Calu3 (cell line): ENCODE results near the gene HCRTR1. TPM values are rescaled to one million over a fixed set of nuclear protein-coding genes. Genes with fewer than 3 reads are reported as not detected.
A peak's percentile ranks its signal among the peaks of the same experiment; 100 is the strongest.

Experiments
- BruUV-seq: library from RNA; stranded (reverse); fragments of 400-500 nt; replicated peaks from 2 replicates; lab custom pipeline; 2021; lab: Mats Ljungman, UMichigan
- CTCF ChIA-PET: fragments of 300-600 bp; sonication (Branson Sonifier 250); formaldehyde crosslinking; loops from one replicate; lab custom pipeline; 2022; ENCODE audit warnings: antibody characterized with exemption; lab: Charles Lee
- DNase-seq: peaks from one replicate; pipeline ENCODE4 v3.0.0; 2022
- H3K27ac Mint-ChIP-seq: one replicate; pipeline ENCODE4 v1.8.0; 2022; ENCODE audit warnings: mixed read lengths; ENCODE audit not compliant: unreplicated experiment
- H3K27me3 Mint-ChIP-seq: one replicate; pipeline ENCODE4 v1.8.0; 2022; ENCODE audit warnings: mixed read lengths; ENCODE audit not compliant: unreplicated experiment
- H3K36me3 Mint-ChIP-seq: one replicate; pipeline ENCODE4 v1.8.0; 2022; ENCODE audit warnings: mild to moderate bottlenecking, moderate library complexity, mixed read lengths; ENCODE audit not compliant: insufficient read depth, unreplicated experiment
- H3K4me1 Mint-ChIP-seq: one replicate; pipeline ENCODE4 v1.8.0; 2022; ENCODE audit warnings: mild to moderate bottlenecking, low read depth, mixed read lengths; ENCODE audit not compliant: unreplicated experiment
- H3K4me3 Mint-ChIP-seq: one replicate; pipeline ENCODE4 v1.8.0; 2022; ENCODE audit warnings: mild to moderate bottlenecking, low read depth, moderate library complexity, mixed read lengths; ENCODE audit not compliant: unreplicated experiment
- H3K9me3 Mint-ChIP-seq: one replicate; pipeline ENCODE4 v1.8.0; 2022; ENCODE audit warnings: low read depth, mixed read lengths; ENCODE audit not compliant: unreplicated experiment
- intact Hi-C: fragments of 100-400 bp; cut with micrococcal nuclease; formaldehyde crosslinking; loops from one replicate; pipeline ENCODE4 v1.10.0; 2022; ENCODE audit not compliant: unreplicated experiment
- total RNA-seq: library from RNA; stranded (reverse); gene quantifications from 2 replicates; pipeline ENCODE4 v1.2.3, GENCODE V29; 2022
- TF ChIP-seq, protein P1 (sequence below): fragments of 200-600 bp; IDR thresholded peaks from one replicate; pipeline ENCODE4 v1.8.0; 2022; ENCODE audit warnings: antibody characterized with exemption; ENCODE audit not compliant: unreplicated experiment

Gene HCRTR1
- total RNA-seq, 1 experiment from 2014 or later, result not detected

DNA sequence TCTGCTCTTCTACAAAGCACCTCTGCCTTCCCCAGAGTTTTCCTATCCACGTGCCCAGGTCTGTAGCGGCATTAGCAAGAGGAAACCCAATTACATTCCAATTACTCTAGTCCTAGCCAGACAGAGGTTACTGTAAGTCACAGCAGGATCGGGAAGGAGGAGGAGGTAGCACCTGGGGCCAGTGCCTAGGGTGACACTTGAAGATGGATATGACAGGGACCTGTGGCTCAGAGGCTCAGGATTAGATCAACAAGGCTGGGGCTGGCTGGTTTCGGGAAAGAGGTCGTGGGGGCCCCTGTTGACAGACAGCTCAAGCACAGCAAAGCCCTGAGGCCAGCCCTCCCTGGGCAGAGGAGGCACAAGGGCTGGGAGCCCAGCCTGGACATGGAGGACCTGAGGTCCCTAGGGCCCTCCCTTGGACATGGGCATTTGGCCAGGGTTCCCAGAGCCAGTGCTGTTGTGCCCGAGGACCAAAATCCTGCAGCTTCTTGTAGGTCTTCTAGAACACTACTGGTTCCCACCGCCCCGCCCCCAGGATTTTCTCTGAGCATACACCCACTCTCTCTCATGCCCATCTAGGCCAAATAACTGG is 3.0 kb upstream of the HCRTR1 start:
- DNase-seq, result no peak
- Mint-ChIP-seq H3K4me3 (no peak overlapping the region), H3K27ac (no peak overlapping the region), H3K27me3 (peaks cover 50% of the 10 kb centered on the region), H3K36me3 (peaks cover 6% of the 10 kb centered on the region), H3K9me3 (no peaks in the 10 kb centered on the region), H3K4me1 (peaks cover 7% of the 10 kb centered on the region)
- intact Hi-C loops, result no loop called here
- TF ChIP-seq, protein P1, sequence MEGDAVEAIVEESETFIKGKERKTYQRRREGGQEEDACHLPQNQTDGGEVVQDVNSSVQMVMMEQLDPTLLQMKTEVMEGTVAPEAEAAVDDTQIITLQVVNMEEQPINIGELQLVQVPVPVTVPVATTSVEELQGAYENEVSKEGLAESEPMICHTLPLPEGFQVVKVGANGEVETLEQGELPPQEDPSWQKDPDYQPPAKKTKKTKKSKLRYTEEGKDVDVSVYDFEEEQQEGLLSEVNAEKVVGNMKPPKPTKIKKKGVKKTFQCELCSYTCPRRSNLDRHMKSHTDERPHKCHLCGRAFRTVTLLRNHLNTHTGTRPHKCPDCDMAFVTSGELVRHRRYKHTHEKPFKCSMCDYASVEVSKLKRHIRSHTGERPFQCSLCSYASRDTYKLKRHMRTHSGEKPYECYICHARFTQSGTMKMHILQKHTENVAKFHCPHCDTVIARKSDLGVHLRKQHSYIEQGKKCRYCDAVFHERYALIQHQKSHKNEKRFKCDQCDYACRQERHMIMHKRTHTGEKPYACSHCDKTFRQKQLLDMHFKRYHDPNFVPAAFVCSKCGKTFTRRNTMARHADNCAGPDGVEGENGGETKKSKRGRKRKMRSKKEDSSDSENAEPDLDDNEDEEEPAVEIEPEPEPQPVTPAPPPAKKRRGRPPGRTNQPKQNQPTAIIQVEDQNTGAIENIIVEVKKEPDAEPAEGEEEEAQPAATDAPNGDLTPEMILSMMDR, result no peak
- CTCF ChIA-PET, result no interaction called here
- no TSS peak for BruUV-seq

DNA sequence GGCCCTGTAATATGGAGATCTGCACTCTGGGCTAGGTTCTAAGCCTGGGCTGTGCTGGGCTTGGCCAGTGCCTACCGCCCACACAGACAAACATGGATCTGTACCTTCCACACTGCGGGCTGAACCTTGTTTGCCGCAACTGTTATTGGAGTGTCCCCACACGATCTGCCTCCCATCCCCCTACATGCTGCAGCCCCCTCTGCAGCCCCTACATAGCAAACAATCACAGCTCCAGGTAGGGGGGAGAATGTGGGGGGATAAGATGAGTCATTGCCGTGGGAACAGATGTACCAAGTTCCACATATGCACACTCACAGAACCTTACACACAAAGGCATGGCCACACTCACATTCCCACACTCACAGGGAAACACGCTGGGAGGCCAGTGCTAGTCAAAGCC is 2.1 kb upstream of the HCRTR1 start:
- TF ChIP-seq, protein P1, result no peak
- H3K36me3 Mint-ChIP-seq, result peaks cover 6% of the 10 kb centered on the region
- H3K4me3 Mint-ChIP-seq, result no peak overlapping the region
- H3K27me3 Mint-ChIP-seq, result peaks cover 44% of the 10 kb centered on the region
- H3K4me1 Mint-ChIP-seq, result peaks cover 7% of the 10 kb centered on the region
- no TSS peak for BruUV-seq
- H3K9me3 Mint-ChIP-seq, result no peaks in the 10 kb centered on the region
- no peak overlapping the region for H3K27ac Mint-ChIP-seq
- intact Hi-C loops, result no loop called here
- no peak for DNase-seq
- CTCF ChIA-PET, result no interaction called here

DNA sequence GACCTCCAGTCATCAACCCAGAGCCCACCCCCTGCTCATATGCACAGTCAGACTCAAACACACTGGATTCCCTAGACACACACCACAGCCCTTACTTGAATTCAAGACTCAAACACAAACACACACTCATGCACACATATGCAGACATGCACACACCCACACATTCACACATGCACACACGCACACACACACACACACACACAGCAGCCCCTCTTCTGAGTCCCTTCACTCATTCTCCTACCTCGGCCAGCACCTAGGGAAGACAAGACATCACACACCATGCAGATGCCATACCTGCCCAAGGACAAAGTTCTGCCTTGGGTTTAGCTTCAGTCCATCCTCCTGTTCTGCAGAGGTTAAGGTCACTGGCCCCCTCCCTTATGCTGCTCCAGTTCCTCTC is 1.6 kb upstream of the HCRTR1 start:
- BruUV-seq, result no TSS peak
- H3K27me3 Mint-ChIP-seq, result peaks cover 44% of the 10 kb centered on the region
- H3K4me1 Mint-ChIP-seq, result peaks cover 7% of the 10 kb centered on the region
- intact Hi-C loops, result no loop called here
- H3K9me3 Mint-ChIP-seq, result no peaks in the 10 kb centered on the region
- peaks cover 6% of the 10 kb centered on the region for H3K36me3 Mint-ChIP-seq
- no peak for DNase-seq
- CTCF ChIA-PET, result no interaction called here
- no peak overlapping the region for H3K27ac Mint-ChIP-seq
- TF ChIP-seq, protein P1, result no peak
- no peak overlapping the region for H3K4me3 Mint-ChIP-seq

DNA sequence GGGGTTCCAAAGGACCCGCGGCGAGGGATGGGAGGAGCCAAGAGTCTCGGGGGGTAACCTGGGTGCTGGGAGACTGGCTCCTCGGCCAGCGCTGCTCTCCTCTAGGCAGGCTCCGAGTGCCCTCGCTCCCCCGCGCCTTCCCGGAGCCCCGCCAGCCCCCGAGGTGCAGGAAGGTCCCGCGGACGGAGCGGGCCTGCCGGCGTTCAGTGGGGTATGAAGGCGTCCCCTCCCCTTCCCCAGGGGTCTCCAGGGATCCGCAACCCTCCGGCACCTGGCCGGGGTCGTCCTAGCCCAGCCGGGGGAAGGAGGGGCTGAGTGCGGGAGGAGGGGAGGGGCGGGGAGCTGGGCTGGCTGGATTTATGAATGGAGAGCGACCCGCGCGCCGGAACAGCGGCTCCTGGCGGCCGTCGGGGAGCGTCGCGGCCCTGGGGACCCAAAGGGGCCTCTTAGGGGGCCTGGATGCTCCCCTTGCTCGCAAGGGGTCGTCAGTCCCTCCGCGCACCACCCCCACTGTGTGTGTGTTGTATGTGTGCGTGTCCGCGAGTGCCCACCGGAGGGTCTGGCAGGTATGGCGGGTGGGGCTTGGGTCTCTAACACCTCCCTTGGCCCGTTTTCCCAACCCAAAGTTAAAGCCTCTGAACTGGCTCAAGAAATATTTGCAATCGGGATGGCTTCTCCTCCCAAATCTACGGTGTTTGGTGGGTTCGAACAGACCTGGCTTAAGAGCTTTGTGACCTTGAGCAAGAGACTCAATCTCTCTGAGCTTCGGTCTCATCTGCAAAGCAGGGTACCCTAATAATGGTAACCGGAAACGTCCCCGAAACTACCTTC is 642 bp downstream of the HCRTR1 start:
- peak; percentile 69 for DNase-seq
- Mint-ChIP-seq H3K4me3 (peak overlapping the region; percentile 71), H3K27ac (no peak overlapping the region), H3K4me1 (peaks cover 7% of the 10 kb centered on the region), H3K36me3 (peaks cover 6% of the 10 kb centered on the region), H3K9me3 (no peaks in the 10 kb centered on the region), H3K27me3 (peaks cover 44% of the 10 kb centered on the region)
- TF ChIP-seq, protein P1, result peak; percentile 92
- no TSS peak for BruUV-seq
- CTCF ChIA-PET, result interaction anchor here (0.6 to 1.4 kb wide), 8 partner anchors 12 to 1824 kb away, joined by 3 to 5 read pairs (median 3); no protein-coding TSS in a partner anchor
- intact Hi-C loops, result no loop called here
